Measurements from ENCODE around the gene TBC1D21.

TBC1D21 gene

GRCh38 chr15:73888224-73889041 is 15.1 kb downstream of the TBC1D21 start:
- FAIRE-seq (no peak), DNase-seq (ENCODE audit: low spot score) (no peak)

GRCh38 chr15:73889053-73889761 is 15.8 kb downstream of the TBC1D21 start:
- DNase-seq (ENCODE audit: low spot score) (no peak), FAIRE-seq (no peak)

GRCh38 chr15:73889762-73890124 is 16.4 kb downstream of the TBC1D21 start:
- DNase-seq (ENCODE audit: low spot score) (no peak), FAIRE-seq (no peak)

- DNase-seq (ENCODE audit: low spot score) (no peak), FAIRE-seq (no peak)
Observed at GRCh38 chr15:73891328-73892315, 18.3 kb downstream of the TBC1D21 start.

- DNase-seq (ENCODE audit: low spot score) (no peak), FAIRE-seq (peak; percentile 50)
Observed at GRCh38 chr15:73892446-73893226, 19.3 kb downstream of the TBC1D21 start.

GRCh38 chr15:73894133-73894814 is 20.9 kb downstream of the TBC1D21 start:
- no peak for FAIRE-seq

GRCh38 chr15:73897441-73898261 is 24.3 kb downstream of the TBC1D21 start:
- DNase-seq (ENCODE audit: low spot score) (peak; percentile 75), FAIRE-seq (no peak)

More at GRCh38 chr15:73894133-73894814, 20.9 kb downstream of the TBC1D21 start:
- DNase-seq (ENCODE audit: low spot score): no peak

GRCh38 chr15:73899197-73900094 is 26.1 kb downstream of the TBC1D21 start:
- FAIRE-seq: no peak
- DNase-seq (ENCODE audit: low spot score): no peak

GRCh38 chr15:73900095-73900712 is 26.8 kb downstream of the TBC1D21 start:
- FAIRE-seq: no peak
- no peak for DNase-seq (ENCODE audit: low spot score)

GRCh38 chr15:73901126-73901810 is 27.9 kb downstream of the TBC1D21 start:
- FAIRE-seq (no peak), DNase-seq (ENCODE audit: low spot score) (no peak)

- DNase-seq (ENCODE audit: low spot score): no peak
- FAIRE-seq: no peak
Observed at GRCh38 chr15:73902121-73903020, 29.0 kb downstream of the TBC1D21 start.

GRCh38 chr15:73904026-73904815 is 30.9 kb downstream of the TBC1D21 start:
- FAIRE-seq (no peak), DNase-seq (ENCODE audit: low spot score) (no peak)

GRCh38 chr15:73905225-73905827 is 32.0 kb downstream of the TBC1D21 start:
- FAIRE-seq (no peak), DNase-seq (ENCODE audit: low spot score) (no peak)

- FAIRE-seq (no peak), DNase-seq (ENCODE audit: low spot score) (no peak)
Observed at GRCh38 chr15:73906346-73907034, 33.1 kb downstream of the TBC1D21 start.
